T-cell (primary cell): ENCODE results near the gene STX16. TPM values are rescaled to one million over a fixed set of nuclear protein-coding genes. Genes with fewer than 3 reads are reported as not detected.

Experiments used
- ATAC-seq, 4 experiments: fragments of 200-7000 bp in 3 of 4; fragments of 150-1000 bp in 1 of 4; cut with Tn5 transposase; replicated peaks in 1 of 4; 1 replicate in 3 of 4; 2 replicates in 1 of 4; pipeline ENCODE4 v1.10.0; 2021; ENCODE audit warnings: moderate library complexity in 3 of 4, mild to moderate bottlenecking in 2 of 4, moderate number of reproducible peaks in 1 of 4
- CTCF ChIA-PET, 2 donors: fragments of 300-600 bp; sonication (Branson Sonifier 250); formaldehyde crosslinking; loops; one replicate each; lab custom pipeline; 2022; ENCODE audit warnings: antibody characterized with exemption in 2 of 2; lab: Charles Lee
- POLR2A ChIA-PET, 2 donors: fragments of 300-600 bp; sonication (Branson Sonifier 250); formaldehyde crosslinking; loops; one replicate each; lab custom pipeline; 2022; ENCODE audit warnings: antibody characterized with exemption in 2 of 2; lab: Charles Lee
- DNase-seq, 35 experiments: peaks; one replicate each; pipeline versions ENCODE4 v3.0.0 to v3.0.0-alpha.2; 2013 to 2023
- H3K27ac ChIP-seq: one replicate; pipeline ENCODE4 v1.5.1; 2013; ENCODE audit warnings: low read length
- H3K27me3 ChIP-seq, 2 experiments: replicated peaks in 1 of 2; 1 replicate in 1 of 2; 2 replicates in 1 of 2; pipeline versions ENCODE4 v1.6.1 to v1.7.0; 2013; ENCODE audit warnings: low read length in 1 of 2, mixed read lengths in 1 of 2; ENCODE audit not compliant: control insufficient read depth in 2 of 2, insufficient read depth in 2 of 2; ENCODE audit errors: extremely low read depth in 1 of 2
- H3K36me3 ChIP-seq, 2 donors: 1 replicate in 1 of 2; 2 replicates in 1 of 2; pipeline versions ENCODE4 v1.6.1 to v1.7.0; 2013; ENCODE audit warnings: low read length in 1 of 2; ENCODE audit not compliant: control insufficient read depth in 2 of 2, insufficient read depth in 1 of 2; ENCODE audit errors: extremely low read depth in 1 of 2
- H3K4me1 ChIP-seq, 2 experiments: 1 replicate in 1 of 2; 2 replicates in 1 of 2; pipeline versions ENCODE4 v1.6.1 to v1.7.0; 2013; ENCODE audit warnings: low read length in 2 of 2, mixed read lengths in 1 of 2; ENCODE audit not compliant: insufficient read depth in 2 of 2, control insufficient read depth in 1 of 2; ENCODE audit errors: extremely low read depth in 1 of 2
- H3K4me3 ChIP-seq, 2 donors: 1 replicate in 1 of 2; 2 replicates in 1 of 2; pipeline versions ENCODE4 v1.5.1 to v1.7.0; 2013; ENCODE audit warnings: mild to moderate bottlenecking in 2 of 2, low read length in 1 of 2, moderate library complexity in 1 of 2; ENCODE audit not compliant: control insufficient read depth in 1 of 2; ENCODE audit errors: extremely low read depth in 1 of 2
- H3K9me3 ChIP-seq: 2 replicates; pipeline ENCODE4 v1.7.0; 2013
- H3K27ac Mint-ChIP-seq, 2 donors: one replicate each; pipeline ENCODE4 v1.8.0; 2020 to 2021; ENCODE audit warnings: mild to moderate bottlenecking in 2 of 2, mixed read lengths in 2 of 2
- H3K27me3 Mint-ChIP-seq, 2 donors: one replicate each; pipeline ENCODE4 v1.8.0; 2021 to 2022; ENCODE audit warnings: mixed read lengths in 2 of 2
- H3K36me3 Mint-ChIP-seq: one replicate; pipeline ENCODE4 v1.8.0; 2021; ENCODE audit warnings: mixed read lengths
- H3K4me1 Mint-ChIP-seq, 3 donors: one replicate each; pipeline ENCODE4 v1.8.0; 2020 to 2022; ENCODE audit warnings: mixed read lengths in 3 of 3, mild to moderate bottlenecking in 1 of 3
- H3K4me3 Mint-ChIP-seq, 3 donors: one replicate each; pipeline ENCODE4 v1.8.0; 2020 to 2022; ENCODE audit warnings: mild to moderate bottlenecking in 3 of 3, mixed read lengths in 3 of 3, moderate library complexity in 3 of 3
- H3K9me3 Mint-ChIP-seq, 3 donors: one replicate each; pipeline ENCODE4 v1.8.0; 2020 to 2022; ENCODE audit warnings: mixed read lengths in 3 of 3
- WGBS: methylation state at CpG from one replicate; pipeline ENCODE4 v1.1.5; 2013; ENCODE audit warnings: missing lambda C conversion rate; ENCODE audit not compliant: insufficient coverage; 5-methylcytosine and 5-hydroxymethylcytosine counted together
- total RNA-seq, 35 experiments: library from RNA in 6 of 35; stranded (reverse) in 6 of 35; fragments of 120-200 nt in 1 of 35; gene quantifications; one replicate each; pipeline versions ENCODE4 v1.2.1 to v1.2.4 and lab custom pipeline; 2013 to 2026

STX16 gene
- total RNA-seq, 5 donors from 2014 or later (not counting 1 experiment from before 2014, with no cell fraction given) = 154 to 213 (median 178) TPM

- H3K4me3 ChIP-seq = no peak overlapping the region
- peaks cover 23 to 26% of the 10 kb centered on the region in 2 donors for H3K36me3 ChIP-seq
- no peaks in the 10 kb centered on the region for H3K27me3 ChIP-seq
- DNase-seq = peak in 1 of 35 experiments; percentile 2
- Mint-ChIP-seq H3K4me3 (no peak overlapping the region), H3K9me3 (no peaks in the 10 kb centered on the region), H3K27me3 (no peaks in the 10 kb centered on the region), H3K36me3 (peaks cover 31% of the 10 kb centered on the region), H3K27ac (no peak overlapping the region), H3K4me1 (no peaks in the 10 kb centered on the region)
- H3K9me3 ChIP-seq = no peaks in the 10 kb centered on the region
- WGBS = 93% methylated on average over 16 of the region's 20 CpGs
- POLR2A ChIA-PET = interaction anchor here in 1 of 2 donors (0.6 kb wide), 1 partner anchor 1953 kb away, joined by 7 read pairs; no protein-coding TSS in a partner anchor
- no peaks in the 10 kb centered on the region for H3K4me1 ChIP-seq
- CTCF ChIA-PET = interaction anchor here in 1 of 2 donors (0.7 kb wide), 1 partner anchor 1314 kb away, joined by 3 read pairs; no protein-coding TSS in a partner anchor
- ATAC-seq = no peak
- H3K27ac ChIP-seq = no peak overlapping the region
These were observed 55.2 kb downstream of the STX16 start for GRCh38 chr20:58706150-58706892.

GRCh38 chr20:58706975-58707681, 56.0 kb downstream of the STX16 start:
- peaks cover 18 to 26% of the 10 kb centered on the region in 2 donors for H3K36me3 ChIP-seq
- H3K9me3 ChIP-seq = no peaks in the 10 kb centered on the region
- ChIA-PET POLR2A (interaction anchor here in 1 of 2 donors (0.7 kb wide), 1 partner anchor 44 kb away, joined by 4 read pairs; no protein-coding TSS in a partner anchor), CTCF (no interaction called here)
- no peaks in the 10 kb centered on the region for H3K27me3 Mint-ChIP-seq
- H3K4me3 ChIP-seq = no peak overlapping the region
- WGBS = 98% methylated on average over 17 of the region's 23 CpGs
- ATAC-seq = no peak
- H3K27me3 ChIP-seq = no peaks in the 10 kb centered on the region
- no peak overlapping the region for H3K27ac Mint-ChIP-seq
- H3K9me3 Mint-ChIP-seq = no peaks in the 10 kb centered on the region
- no peak overlapping the region for H3K4me3 Mint-ChIP-seq
- no peak overlapping the region for H3K27ac ChIP-seq
- peaks cover 29% of the 10 kb centered on the region for H3K36me3 Mint-ChIP-seq
- DNase-seq = peak in 2 of 35 experiments; percentile 3 to 4
- H3K4me1 Mint-ChIP-seq = no peaks in the 10 kb centered on the region
- H3K4me1 ChIP-seq = no peaks in the 10 kb centered on the region

GRCh38 chr20:58707770-58708169, 56.7 kb downstream of the STX16 start:
- Histone ChIP-seq H3K4me3 (no peak overlapping the region), H3K27me3 (no peaks in the 10 kb centered on the region), H3K9me3 (no peaks in the 10 kb centered on the region), H3K27ac (no peak overlapping the region), H3K4me1 (no peaks in the 10 kb centered on the region), H3K36me3 (peaks cover 18 to 23% of the 10 kb centered on the region in 2 donors)
- POLR2A ChIA-PET = interaction anchor here in 1 of 2 donors (0.7 kb wide), 1 partner anchor 45 kb away, joined by 4 read pairs; no protein-coding TSS in a partner anchor
- H3K36me3 Mint-ChIP-seq = peaks cover 24% of the 10 kb centered on the region
- ATAC-seq (no peak), DNase-seq (peak in 1 of 35 experiments; percentile 3)
- H3K4me3 Mint-ChIP-seq = no peak overlapping the region
- CTCF ChIA-PET = no interaction called here
- no peak overlapping the region for H3K27ac Mint-ChIP-seq
- H3K4me1 Mint-ChIP-seq = no peaks in the 10 kb centered on the region
- no peaks in the 10 kb centered on the region for H3K9me3 Mint-ChIP-seq
- WGBS = 99% methylated on average over 8 of the region's 10 CpGs
- H3K27me3 Mint-ChIP-seq = no peaks in the 10 kb centered on the region

- H3K4me3 Mint-ChIP-seq = no peak overlapping the region
- Histone ChIP-seq H3K36me3 (peaks cover 15 to 17% of the 10 kb centered on the region in 2 donors), H3K9me3 (no peaks in the 10 kb centered on the region), H3K27ac (no peak overlapping the region), H3K27me3 (no peaks in the 10 kb centered on the region), H3K4me1 (no peaks in the 10 kb centered on the region), H3K4me3 (no peak overlapping the region)
- 93% methylated on average over 28 of the region's 28 CpGs for WGBS
- H3K9me3 Mint-ChIP-seq = no peaks in the 10 kb centered on the region
- CTCF ChIA-PET = no interaction called here
- no peak overlapping the region for H3K27ac Mint-ChIP-seq
- H3K27me3 Mint-ChIP-seq = no peaks in the 10 kb centered on the region
- POLR2A ChIA-PET = interaction anchor here in 1 of 2 donors (0.7 kb wide), 1 partner anchor 46 kb away, joined by 4 read pairs; no protein-coding TSS in a partner anchor
- H3K36me3 Mint-ChIP-seq = peaks cover 18% of the 10 kb centered on the region
- DNase-seq (peak in 2 of 35 experiments; percentile 0 to 4), ATAC-seq (peak in 1 of 4 experiments; percentile 16)
- H3K4me1 Mint-ChIP-seq = no peaks in the 10 kb centered on the region
These were observed 57.3 kb downstream of the STX16 start for GRCh38 chr20:58708246-58708931.

GRCh38 chr20:58709013-58709702, 58.1 kb downstream of the STX16 start:
- Mint-ChIP-seq H3K27me3 (no peaks in the 10 kb centered on the region), H3K9me3 (no peaks in the 10 kb centered on the region), H3K4me3 (no peak overlapping the region), H3K27ac (no peak overlapping the region), H3K36me3 (peaks cover 15% of the 10 kb centered on the region), H3K4me1 (no peaks in the 10 kb centered on the region)
- ChIA-PET POLR2A (no interaction called here), CTCF (no interaction called here)
- ATAC-seq = no peak
- Histone ChIP-seq H3K4me1 (no peaks in the 10 kb centered on the region), H3K27ac (no peak overlapping the region), H3K36me3 (peaks cover 9 to 12% of the 10 kb centered on the region in 2 donors), H3K9me3 (no peaks in the 10 kb centered on the region), H3K27me3 (no peaks in the 10 kb centered on the region), H3K4me3 (no peak overlapping the region)
- 83% methylated on average over 3 of the region's 9 CpGs for WGBS
- DNase-seq = no peak

GRCh38 chr20:58709703-58710039, 58.6 kb downstream of the STX16 start:
- Mint-ChIP-seq H3K4me1 (no peaks in the 10 kb centered on the region), H3K36me3 (peaks cover 13% of the 10 kb centered on the region), H3K4me3 (no peak overlapping the region), H3K9me3 (no peaks in the 10 kb centered on the region), H3K27me3 (no peaks in the 10 kb centered on the region), H3K27ac (no peak overlapping the region)
- Histone ChIP-seq H3K4me1 (no peaks in the 10 kb centered on the region), H3K27me3 (no peaks in the 10 kb centered on the region), H3K9me3 (no peaks in the 10 kb centered on the region), H3K27ac (no peak overlapping the region), H3K36me3 (peaks cover 8 to 12% of the 10 kb centered on the region in 2 donors), H3K4me3 (no peak overlapping the region)
- ChIA-PET POLR2A (no interaction called here), CTCF (no interaction called here)
- ATAC-seq (no peak), DNase-seq (no peak)
- WGBS = 89% methylated on average over 4 of the region's 4 CpGs
